NCI-H2107 treated with DMSO at 0.1 percent for 48 hours (cell line): ENCODE results near the gene TCN2.
A peak's percentile ranks its signal among the peaks of the same experiment; 100 is the strongest.
"Not testable (repeated sequence)": the region's sequence is repeated elsewhere in the genome, so short reads cannot be mapped to it uniquely, and the experiment has no call there.

Experiments used
- DNase-seq: peaks from one replicate; lab custom pipeline; 2025; ENCODE audit not compliant: unreplicated experiment; lab: John Stamatoyannopoulos, UW

Gene TCN2

GRCh38 chr22:30609260-30610185, 2.5 kb downstream of the TCN2 start:
- no peak for DNase-seq

GRCh38 chr22:30610299-30610698, 3.3 kb downstream of the TCN2 start:
- DNase-seq, result no peak

GRCh38 chr22:30611197-30611596, 4.2 kb downstream of the TCN2 start:
- DNase-seq, result no peak

GRCh38 chr22:30612789-30613188, 5.8 kb downstream of the TCN2 start:
- DNase-seq, result no peak

GRCh38 chr22:30614268-30614667, 7.3 kb downstream of the TCN2 start:
- no peak for DNase-seq

- no peak for DNase-seq
Measured at GRCh38 chr22:30614879-30615278, 7.9 kb downstream of the TCN2 start.

GRCh38 chr22:30615543-30615954, 8.6 kb downstream of the TCN2 start:
- DNase-seq, result no peak

GRCh38 chr22:30617819-30618218, 10.8 kb downstream of the TCN2 start:
- DNase-seq, result no peak

GRCh38 chr22:30619909-30620308, 12.9 kb downstream of the TCN2 start:
- not testable (repeated sequence) for DNase-seq

- DNase-seq, result no peak
Measured at GRCh38 chr22:30626413-30626812, 19.4 kb downstream of the TCN2 start.

GRCh38 chr22:30627471-30627870, 20.5 kb downstream of the TCN2 start:
- no peak for DNase-seq

- DNase-seq, result no peak
Measured at GRCh38 chr22:30628491-30628890, 21.5 kb downstream of the TCN2 start.

- DNase-seq, result not testable (repeated sequence)
Measured at GRCh38 chr22:30631469-30631868, 24.5 kb downstream of the TCN2 start.

- DNase-seq, result peak; percentile 53
Measured at GRCh38 chr22:30634471-30635233, 27.7 kb downstream of the TCN2 start.

- peak; percentile 13 for DNase-seq
Measured at GRCh38 chr22:30635273-30636225, 28.6 kb downstream of the TCN2 start, which contains the start of gene SLC35E4. SLC35E4 (plus strand) TSS chr22:30635781; CDS start chr22:30636451, 670 bp downstream.

- no peak for DNase-seq
Measured at GRCh38 chr22:30636226-30637077, 29.5 kb downstream of the TCN2 start.

GRCh38 chr22:30637701-30638114, 30.7 kb downstream of the TCN2 start:
- no peak for DNase-seq

GRCh38 chr22:30640361-30640760, 33.4 kb downstream of the TCN2 start:
- no peak for DNase-seq

GRCh38 chr22:30640839-30641430, 34.0 kb downstream of the TCN2 start:
- DNase-seq, result no peak
